B cell (primary cell): Measurements from ENCODE around the gene MYOM3. TPM values are rescaled to one million over a fixed set of nuclear protein-coding genes. Genes with fewer than 3 reads are reported as not detected.

Experiments used
- ATAC-seq: fragments of 200-7000 bp; cut with Tn5 transposase; one replicate; pipeline ENCODE4 v1.10.0; 2021; ENCODE audit warnings: low read depth, mild to moderate bottlenecking, moderate number of reproducible peaks, moderate library complexity
- CTCF ChIA-PET: fragments of 350-600 bp; sonication (Branson Sonifier 250); formaldehyde crosslinking; loops from one replicate; lab custom pipeline; 2021; ENCODE audit warnings: antibody characterized with exemption, inconsistent platforms; lab: Charles Lee
- POLR2A ChIA-PET: fragments of 350-600 bp; sonication (Branson Sonifier 250); formaldehyde crosslinking; loops from one replicate; lab custom pipeline; 2021; ENCODE audit warnings: antibody characterized with exemption; lab: Charles Lee
- DNase-seq: peaks from one replicate; pipeline ENCODE4 v3.0.0; 2013
- H2AFZ ChIP-seq: 2 replicates; pipeline ENCODE4 v1.6.1; 2012; ENCODE audit warnings: mild to moderate bottlenecking, low read depth, low read length; ENCODE audit not compliant: insufficient read depth, poor library complexity, severe bottlenecking
- H3K27ac ChIP-seq, 2 donors: 1 replicate in 1 of 2; 2 replicates in 1 of 2; pipeline ENCODE4 v1.5.1; 2012 to 2013; ENCODE audit warnings: low read length in 2 of 2, mild to moderate bottlenecking in 2 of 2, moderate library complexity in 1 of 2
- H3K27me3 ChIP-seq, 4 experiments: fragments of 200-600 bp in 1 of 4; sonication (generic) in 1 of 4; replicated peaks in 1 of 4; 1 replicate in 2 of 4; 2 replicates in 2 of 4; pipeline versions ENCODE4 v1.6.1 to v1.7.0; 2013 to 2016; ENCODE audit warnings: low read length in 3 of 4, mild to moderate bottlenecking in 2 of 4, mixed read lengths in 1 of 4, moderate library complexity in 1 of 4; ENCODE audit not compliant: insufficient read depth in 4 of 4, control insufficient read depth in 3 of 4; ENCODE audit errors: control extremely low read depth in 1 of 4
- H3K36me3 ChIP-seq, 2 experiments: replicated peaks in 1 of 2; 1 replicate in 1 of 2; 2 replicates in 1 of 2; pipeline versions ENCODE4 v1.6.1 to v1.7.1; 2013; ENCODE audit warnings: low read length in 1 of 2; ENCODE audit not compliant: insufficient read depth in 2 of 2, control insufficient read depth in 1 of 2; ENCODE audit errors: control extremely low read depth in 1 of 2, extremely low read depth in 1 of 2
- H3K4me1 ChIP-seq, 2 donors: fragments of 200-600 bp in 1 of 2; sonication (generic) in 1 of 2; 1 replicate in 1 of 2; 2 replicates in 1 of 2; pipeline versions ENCODE4 v1.5.1 to v1.6.1; 2013 to 2017; ENCODE audit warnings: low read length in 2 of 2; ENCODE audit not compliant: control insufficient read depth in 2 of 2, insufficient read depth in 2 of 2
- H3K4me2 ChIP-seq: replicated peaks from 2 replicates; pipeline ENCODE3; 2012; ENCODE audit warnings: mild to moderate bottlenecking, low read depth, low read length; ENCODE audit not compliant: poor library complexity, severe bottlenecking
- H3K4me3 ChIP-seq, 5 experiments: fragments of 200-600 bp in 1 of 5; sonication (generic) in 1 of 5; 1 replicate in 3 of 5; 2 replicates in 2 of 5; pipeline versions ENCODE4 v1.5.1 to v1.7.0; 2011 to 2016; ENCODE audit warnings: low read length in 4 of 5, mild to moderate bottlenecking in 4 of 5, low read depth in 2 of 5, control low read depth in 1 of 5, moderate library complexity in 1 of 5; ENCODE audit not compliant: insufficient read depth in 1 of 5; ENCODE audit errors: control extremely low read depth in 1 of 5, extremely low read depth in 1 of 5
- H3K79me2 ChIP-seq: fragments of 200-600 bp; sonication (generic); one replicate; pipeline ENCODE4 v1.6.0; 2016; ENCODE audit warnings: low read length; ENCODE audit not compliant: control insufficient read depth, insufficient read depth
- H3K9ac ChIP-seq: fragments of 200-600 bp; sonication (generic); 2 replicates; pipeline ENCODE4 v1.6.1; 2017; ENCODE audit warnings: mild to moderate bottlenecking, low read length, moderate library complexity
- H3K9me3 ChIP-seq, 3 donors: one replicate each; pipeline versions ENCODE4 v1.6.1 to v1.7.1; 2013; ENCODE audit warnings: low read length in 2 of 3; ENCODE audit not compliant: control insufficient read depth in 2 of 3, insufficient read depth in 1 of 3; ENCODE audit errors: control extremely low read depth in 1 of 3
- H4K20me1 ChIP-seq: 2 replicates; pipeline ENCODE4 v1.6.0; 2012; ENCODE audit warnings: mild to moderate bottlenecking, low read length; ENCODE audit not compliant: insufficient read depth, control insufficient read depth, poor library complexity, severe bottlenecking
- H3K27ac Mint-ChIP-seq: one replicate; pipeline ENCODE4 v1.8.0; 2021; ENCODE audit warnings: mixed read lengths
- H3K27me3 Mint-ChIP-seq: one replicate; pipeline ENCODE4 v1.8.0; 2021; ENCODE audit warnings: mixed read lengths
- H3K4me1 Mint-ChIP-seq: one replicate; pipeline ENCODE4 v1.8.0; 2021; ENCODE audit warnings: mixed read lengths
- H3K4me3 Mint-ChIP-seq: one replicate; pipeline ENCODE4 v1.8.0; 2021; ENCODE audit warnings: mixed read lengths
- H3K9me3 Mint-ChIP-seq: one replicate; pipeline ENCODE4 v1.8.0; 2022; ENCODE audit warnings: mixed read lengths; ENCODE audit not compliant: insufficient read depth
- EZH2 ChIP-seq: IDR thresholded peaks from 2 replicates; pipeline ENCODE4 v1.6.1; 2012; ENCODE audit warnings: borderline replicate concordance, low read depth, mild to moderate bottlenecking, moderate library complexity, low read length; ENCODE audit not compliant: insufficient read depth, poor library complexity, severe bottlenecking
- WGBS: methylation state at CpG from one replicate; pipeline ENCODE4 v1.1.5; 2013; ENCODE audit warnings: missing lambda C conversion rate; ENCODE audit not compliant: insufficient coverage; 5-methylcytosine and 5-hydroxymethylcytosine counted together
- intact Hi-C: fragments of 100-400 bp; cut with micrococcal nuclease; formaldehyde crosslinking; loops from one replicate; pipeline ENCODE4 v1.10.0; 2022
- polyA plus RNA-seq: library from polyadenylated mRNA; depleted of rRNA; stranded (reverse); fragments of >200 nt; gene quantifications from 2 replicates; pipeline ENCODE4 v1.2.3, GENCODE V29; 2012
- total RNA-seq, 2 donors: library from RNA; stranded (reverse); fragments of 120-200 nt in 1 of 2; gene quantifications; 1 replicate in 1 of 2; 2 replicates in 1 of 2; pipeline versions ENCODE4 v1.2.3 to v1.2.4, GENCODE V29; 2013 to 2022
- TF ChIP-seq, protein P1 (sequence below): fragments of 200-600 bp; IDR thresholded peaks from one replicate; pipeline ENCODE4 v1.8.0; 2022; ENCODE audit warnings: antibody characterized with exemption, mild to moderate bottlenecking

MYOM3 gene
- total and polyA plus RNA-seq, 2 donors (not counting 1 experiment from before 2014, with no cell fraction given) = not detected

DNA sequence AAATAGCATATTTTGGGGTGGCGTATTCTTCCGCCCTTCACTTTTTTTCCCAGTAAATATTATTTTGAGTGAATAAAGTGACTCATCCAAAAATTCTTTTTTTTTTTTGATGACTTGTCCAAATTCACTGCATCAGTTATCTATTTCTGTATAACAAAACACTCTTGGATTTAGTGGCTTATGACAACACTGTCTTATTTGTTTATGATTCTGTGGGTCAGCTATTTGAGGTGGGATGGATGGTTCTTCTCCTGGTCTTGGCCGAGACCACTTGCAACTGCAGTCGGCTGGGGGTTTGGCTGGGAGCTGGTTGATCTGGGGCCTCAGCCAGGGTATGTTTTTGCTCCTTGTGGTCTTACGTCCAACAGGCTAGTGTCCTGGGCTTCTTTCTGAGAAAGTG is 91.9 kb downstream of the MYOM3 start:
- no peaks in the 10 kb centered on the region for H3K4me1 Mint-ChIP-seq
- Histone ChIP-seq H3K4me2 (no peak overlapping the region), H3K27me3 (peaks cover 0 to 2% (median 1%) of the 10 kb centered on the region in 4 experiments), H3K27ac (no peak overlapping the region), H3K4me1 (no peaks in the 10 kb centered on the region), H2AFZ (no peak overlapping the region), H3K4me3 (no peak overlapping the region), H3K36me3 (no peaks in the 10 kb centered on the region), H4K20me1 (no peaks in the 10 kb centered on the region), H3K9me3 (no peaks in the 10 kb centered on the region), H3K79me2 (no peaks in the 10 kb centered on the region), H3K9ac (no peak overlapping the region)
- POLR2A ChIA-PET = no interaction called here
- no peak overlapping the region for H3K27ac Mint-ChIP-seq
- no peaks in the 10 kb centered on the region for H3K9me3 Mint-ChIP-seq
- CTCF ChIA-PET = no interaction called here
- H3K27me3 Mint-ChIP-seq = peaks cover 3% of the 10 kb centered on the region
- WGBS = 90% methylated on average over 2 of the region's 5 CpGs
- intact Hi-C loops = no loop called here
- H3K4me3 Mint-ChIP-seq = no peak overlapping the region
- no peak for DNase-seq
- ATAC-seq = no peak
- TF ChIP-seq, protein P1, sequence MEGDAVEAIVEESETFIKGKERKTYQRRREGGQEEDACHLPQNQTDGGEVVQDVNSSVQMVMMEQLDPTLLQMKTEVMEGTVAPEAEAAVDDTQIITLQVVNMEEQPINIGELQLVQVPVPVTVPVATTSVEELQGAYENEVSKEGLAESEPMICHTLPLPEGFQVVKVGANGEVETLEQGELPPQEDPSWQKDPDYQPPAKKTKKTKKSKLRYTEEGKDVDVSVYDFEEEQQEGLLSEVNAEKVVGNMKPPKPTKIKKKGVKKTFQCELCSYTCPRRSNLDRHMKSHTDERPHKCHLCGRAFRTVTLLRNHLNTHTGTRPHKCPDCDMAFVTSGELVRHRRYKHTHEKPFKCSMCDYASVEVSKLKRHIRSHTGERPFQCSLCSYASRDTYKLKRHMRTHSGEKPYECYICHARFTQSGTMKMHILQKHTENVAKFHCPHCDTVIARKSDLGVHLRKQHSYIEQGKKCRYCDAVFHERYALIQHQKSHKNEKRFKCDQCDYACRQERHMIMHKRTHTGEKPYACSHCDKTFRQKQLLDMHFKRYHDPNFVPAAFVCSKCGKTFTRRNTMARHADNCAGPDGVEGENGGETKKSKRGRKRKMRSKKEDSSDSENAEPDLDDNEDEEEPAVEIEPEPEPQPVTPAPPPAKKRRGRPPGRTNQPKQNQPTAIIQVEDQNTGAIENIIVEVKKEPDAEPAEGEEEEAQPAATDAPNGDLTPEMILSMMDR = no peak
- no peak for TF ChIP-seq EZH2

DNA sequence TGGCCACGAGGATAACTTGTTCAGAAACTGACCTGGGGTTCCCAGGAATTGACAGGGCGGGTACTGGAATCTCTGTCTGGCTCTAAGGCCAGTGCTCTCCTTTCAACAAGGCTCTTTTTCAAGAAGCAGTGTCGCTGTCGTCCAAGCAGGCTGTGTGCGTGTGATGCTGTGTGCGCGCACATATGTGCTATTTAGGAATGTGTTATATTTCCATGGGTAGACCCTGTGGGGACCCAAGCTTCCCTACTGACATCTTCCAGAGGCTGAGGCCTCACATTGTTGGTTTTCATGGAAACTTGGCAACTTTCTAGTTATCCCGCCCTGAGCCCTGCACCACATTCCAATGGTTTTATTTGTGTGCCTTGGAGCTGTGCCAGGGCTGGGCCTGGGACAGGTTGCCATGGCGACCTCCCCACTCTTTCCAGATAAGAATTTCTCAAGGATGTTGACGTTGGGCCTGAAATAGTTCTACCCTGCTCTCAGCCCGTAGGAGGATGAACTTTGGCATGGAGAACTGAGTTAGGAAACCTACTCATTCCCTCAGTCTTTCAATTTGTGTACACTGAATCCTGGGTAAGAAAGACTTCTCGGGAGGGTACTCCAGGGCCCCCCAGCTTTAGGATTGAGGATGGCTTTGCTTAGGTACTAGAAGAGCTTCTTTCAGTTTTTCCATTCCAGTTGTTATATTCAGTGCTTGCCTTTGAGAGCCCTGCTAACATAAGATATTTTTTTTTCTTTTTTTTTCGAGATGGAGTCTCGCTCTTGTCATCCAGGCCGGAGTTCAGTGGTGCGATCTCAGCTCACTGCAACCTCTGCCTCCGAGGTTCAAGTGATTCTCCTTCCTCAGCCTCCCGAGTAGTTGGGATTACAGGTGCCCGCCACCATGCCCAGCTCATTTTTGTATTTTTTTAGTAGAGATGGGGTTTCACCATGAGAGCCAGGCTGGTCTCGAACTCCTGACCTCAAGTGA is 93.0 kb downstream of the MYOM3 start:
- H3K9me3 ChIP-seq = no peaks in the 10 kb centered on the region
- H3K79me2 ChIP-seq = no peaks in the 10 kb centered on the region
- no peaks in the 10 kb centered on the region for H3K36me3 ChIP-seq
- H3K9ac ChIP-seq = no peak overlapping the region
- H3K4me1 ChIP-seq = no peaks in the 10 kb centered on the region
- no peaks in the 10 kb centered on the region for H4K20me1 ChIP-seq
- H3K4me1 Mint-ChIP-seq = no peaks in the 10 kb centered on the region
- H3K27me3 ChIP-seq = peaks cover 0 to 5% (median 1%) of the 10 kb centered on the region in 4 experiments
- intact Hi-C loops = no loop called here
- POLR2A ChIA-PET = no interaction called here
- DNase-seq (no peak), ATAC-seq (no peak)
- 90% methylated on average over 9 of the region's 20 CpGs for WGBS
- no peak overlapping the region for H3K4me3 ChIP-seq
- TF ChIP-seq, protein P1 = no peak
- TF ChIP-seq EZH2 = no peak
- no peak overlapping the region for H3K27ac ChIP-seq
- peaks cover 8% of the 10 kb centered on the region for H3K27me3 Mint-ChIP-seq
- H3K4me3 Mint-ChIP-seq = no peak overlapping the region
- H3K4me2 ChIP-seq = no peak overlapping the region
- no peaks in the 10 kb centered on the region for H3K9me3 Mint-ChIP-seq
- CTCF ChIA-PET = interaction anchor here (1.1 to 1.2 kb wide), 2 partner anchors 208 to 209 kb away, joined by 3 to 5 read pairs; no protein-coding TSS in a partner anchor
- H2AFZ ChIP-seq = no peak overlapping the region
- H3K27ac Mint-ChIP-seq = no peak overlapping the region
